ENCODE results near the gene RARA.
"Not testable (repeated sequence)": the region's sequence is repeated elsewhere in the genome, so short reads cannot be mapped to it uniquely, and the experiment has no call there.

The RARA gene

GRCh38 chr17:40382251-40382650, 73.3 kb downstream of the RARA start:
- no peak for DNase-seq

GRCh38 chr17:40386555-40386954, 77.6 kb downstream of the RARA start:
- DNase-seq = not testable (repeated sequence)

- DNase-seq = no peak
Observed at GRCh38 chr17:40399185-40399584, 90.2 kb downstream of the RARA start.

- DNase-seq = no peak
Observed at GRCh38 chr17:40402668-40403067, 93.7 kb downstream of the RARA start.

DNA sequence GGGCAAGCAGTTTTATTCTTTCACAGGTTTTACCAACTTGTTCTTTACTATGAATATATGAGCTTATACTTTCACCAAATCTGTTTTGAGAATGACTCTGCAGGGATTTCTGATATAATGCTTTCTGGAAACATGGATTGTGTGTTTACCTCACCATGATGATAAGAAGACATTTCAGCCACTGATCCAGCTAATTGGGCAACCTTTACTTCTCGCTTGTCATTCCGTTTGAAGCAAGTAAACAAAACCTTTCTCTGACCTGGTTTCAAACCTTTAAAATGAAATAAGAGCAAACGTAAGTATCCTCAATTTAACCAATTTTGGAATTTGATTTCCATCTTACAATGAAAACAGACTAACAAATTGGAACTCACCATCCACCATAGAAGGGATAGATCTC, 95.0 kb downstream of the RARA start:
- no peak for DNase-seq

All from activated T-cell treated with anti-CD3 and anti-CD28 coated beads, Interleukin-2, amount 50 U/mL, for 48 hours (primary cell).